Smooth muscle cell of the brain vasculature (primary cell): ENCODE data around the gene NBEAL2.

Experiments used
- DNase-seq: peaks from one replicate; pipeline ENCODE4 v3.0.0-alpha.2; 2012; ENCODE audit warnings: low read depth, low spot score

NBEAL2 gene

GRCh38 chr3:47042231-47042791, 62.8 kb downstream of the NBEAL2 start:
- no peak for DNase-seq

DNA sequence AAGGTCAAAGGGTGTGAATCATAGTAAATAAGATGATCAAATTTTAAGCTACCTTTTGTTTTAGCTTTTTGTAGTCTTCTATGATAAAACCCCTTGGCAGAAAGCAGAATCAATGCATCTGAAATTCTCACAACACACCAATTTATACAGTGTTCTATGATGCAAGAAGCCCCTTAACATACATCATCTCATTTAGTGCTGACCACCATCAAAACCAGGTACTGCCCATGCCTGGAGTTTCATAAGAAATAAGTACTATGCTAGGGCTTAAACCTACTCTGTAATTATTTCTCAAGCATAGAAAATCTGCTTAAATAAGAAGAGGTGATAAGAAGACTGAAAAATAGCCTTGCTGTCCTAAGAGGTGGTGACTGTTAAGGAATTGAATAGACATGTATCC, 67.6 kb downstream of the NBEAL2 start:
- no peak for DNase-seq

DNA sequence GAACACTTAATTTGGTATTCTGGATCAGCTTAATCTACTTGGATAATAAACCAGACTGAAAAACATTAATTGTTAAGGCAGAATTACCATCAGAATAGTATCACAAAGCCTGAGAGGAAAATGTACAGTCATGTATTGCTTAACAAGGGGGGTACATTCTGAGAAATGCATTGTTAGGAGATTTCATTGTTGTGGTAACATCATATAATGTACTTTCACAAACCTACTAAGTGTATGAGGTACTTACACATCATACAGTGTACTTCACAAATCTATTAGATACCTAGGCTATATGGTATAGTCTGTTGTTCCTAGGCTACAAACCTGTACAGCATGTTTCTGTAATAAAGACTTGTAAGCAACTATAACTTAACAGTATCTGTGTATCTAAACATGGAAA, 68.2 kb downstream of the NBEAL2 start:
- DNase-seq, result no peak

GRCh38 chr3:47054412-47054811, 74.9 kb downstream of the NBEAL2 start:
- DNase-seq, result no peak

GRCh38 chr3:47056705-47057104, 77.2 kb downstream of the NBEAL2 start:
- no peak for DNase-seq

DNA sequence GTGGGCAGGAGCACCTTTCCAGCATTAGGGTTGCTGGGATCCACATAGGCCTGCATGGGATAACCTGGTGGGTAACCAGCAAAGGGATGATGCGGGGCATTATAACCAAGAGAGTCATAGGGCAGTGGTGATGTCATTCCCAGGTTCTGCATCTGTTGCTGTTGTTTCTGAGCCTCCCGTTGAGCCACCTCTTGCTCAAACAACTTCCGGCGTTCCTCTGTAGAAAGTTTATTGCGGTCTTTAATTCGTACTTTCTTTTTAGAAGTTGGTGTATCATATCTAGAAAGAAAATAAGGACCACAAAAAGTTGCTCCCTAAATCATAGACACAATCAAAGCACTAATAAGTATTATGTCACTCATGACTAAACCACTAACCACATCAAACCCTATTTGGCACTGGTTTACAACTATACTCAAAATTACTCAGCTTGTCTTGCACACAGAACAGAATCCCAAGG, 77.8 kb downstream of the NBEAL2 start:
- DNase-seq, result no peak
